Ureter (tissue), 1 donor: ENCODE results near the gene ROM1. TPM values are rescaled to one million over a fixed set of nuclear protein-coding genes. Genes with fewer than 3 reads are reported as not detected.
A peak's percentile ranks its signal among the peaks of the same experiment; 100 is the strongest.

Experiments
- DNase-seq: peaks from one replicate; pipeline ENCODE4 v3.0.0-alpha.2; 2020; ENCODE audit warnings: low spot score
- total RNA-seq: library from RNA; stranded (reverse); gene quantifications from one replicate; pipeline ENCODE4 v1.2.4, GENCODE V29; 2023
- donor health status: DM: yes; HTN: yes; CAD: no.

The ROM1 gene
- total RNA-seq, 1 donor from 2014 or later = 5.4 TPM

GRCh38 chr11:62588966-62589637 lies 24.0 kb upstream of the ROM1 start:
- DNase-seq = no peak

- DNase-seq = peak; percentile 98
Observed at GRCh38 chr11:62591448-62592145, 21.5 kb upstream of the ROM1 start, which contains the start of gene TUT1. Gene TUT1, minus strand, starts transcription at chr11:62591523. Its CDS starts 38 bp downstream, at chr11:62591485.

GRCh38 chr11:62592146-62592815 lies 20.8 kb upstream of the ROM1 start:
- no peak for DNase-seq

GRCh38 chr11:62592989-62593421 lies 20.1 kb upstream of the ROM1 start:
- DNase-seq = no peak

- DNase-seq = peak; percentile 77
Observed at GRCh38 chr11:62593434-62594044, 19.5 kb upstream of the ROM1 start.

GRCh38 chr11:62595124-62595523 lies 17.9 kb upstream of the ROM1 start:
- DNase-seq = no peak

GRCh38 chr11:62599069-62599696 lies 13.9 kb upstream of the ROM1 start:
- peak; percentile 95 for DNase-seq

- DNase-seq = peak; percentile 79
Observed at GRCh38 chr11:62599901-62600300, 13.2 kb upstream of the ROM1 start.

GRCh38 chr11:62600367-62601121 lies 12.5 kb upstream of the ROM1 start:
- DNase-seq = no peak

- DNase-seq = peak; percentile 75
Observed at GRCh38 chr11:62601122-62601371, 12.0 kb upstream of the ROM1 start.

- DNase-seq = peak; percentile 99
Observed at GRCh38 chr11:62601372-62602140, 11.5 kb upstream of the ROM1 start, which contains the start of gene MTA2. Gene MTA2, minus strand, starts transcription at chr11:62601865. Its CDS starts 415 bp downstream, at chr11:62601450.

GRCh38 chr11:62602141-62603071 lies 10.7 kb upstream of the ROM1 start:
- DNase-seq = peak; percentile 84

GRCh38 chr11:62603072-62603408 lies 10.0 kb upstream of the ROM1 start:
- DNase-seq = no peak

- no peak for DNase-seq
Observed at GRCh38 chr11:62603776-62604299, 9.2 kb upstream of the ROM1 start.

GRCh38 chr11:62604460-62605120 lies 8.5 kb upstream of the ROM1 start:
- no peak for DNase-seq

- no peak for DNase-seq
Observed at GRCh38 chr11:62605467-62605866, 7.6 kb upstream of the ROM1 start.

- DNase-seq = no peak
Observed at GRCh38 chr11:62605902-62606301, 7.2 kb upstream of the ROM1 start.

GRCh38 chr11:62607714-62608113 lies 5.3 kb upstream of the ROM1 start:
- DNase-seq = no peak

- DNase-seq = no peak
Observed at GRCh38 chr11:62608776-62609175, 4.3 kb upstream of the ROM1 start.
